Ishikawa (cell line): Measurements from ENCODE around the gene FBXW11.

Source experiments
- CEBPB ChIP-seq: IDR thresholded peaks from 2 replicates; pipeline ENCODE4 v1.6.1; 2012
- CREB1 ChIP-seq: IDR thresholded peaks from 2 replicates; pipeline ENCODE4 v1.6.1; 2012; ENCODE audit warnings: low read depth
- EGR1 ChIP-seq: IDR thresholded peaks from 2 replicates; pipeline ENCODE4 v1.6.1; 2012
- EP300 ChIP-seq: IDR thresholded peaks from 2 replicates; pipeline ENCODE4 v1.6.1; 2012; ENCODE audit warnings: borderline replicate concordance
- FOXM1 ChIP-seq: IDR thresholded peaks from 2 replicates; pipeline ENCODE4 v1.6.1; 2012; ENCODE audit warnings: low read depth, borderline replicate concordance
- NFIC ChIP-seq: IDR thresholded peaks from 2 replicates; pipeline ENCODE4 v1.6.1; 2012
- RAD21 ChIP-seq: IDR thresholded peaks from 2 replicates; pipeline ENCODE4 v1.6.1; 2012; ENCODE audit warnings: low read depth
- TAF1 ChIP-seq: IDR thresholded peaks from 2 replicates; pipeline ENCODE4 v1.6.1; 2012; ENCODE audit warnings: low read depth, mild to moderate bottlenecking
- TCF12 ChIP-seq: IDR thresholded peaks from 2 replicates; pipeline ENCODE4 v1.6.1; 2012; ENCODE audit warnings: low read depth
- TEAD4 ChIP-seq: IDR thresholded peaks from 2 replicates; pipeline ENCODE4 v1.6.1; 2012
- YY1 ChIP-seq: IDR thresholded peaks from 2 replicates; pipeline ENCODE4 v1.6.1; 2012; ENCODE audit warnings: low read depth
- ZBTB7A ChIP-seq: IDR thresholded peaks from 2 replicates; pipeline ENCODE4 v1.6.1; 2012; ENCODE audit warnings: low read depth
- TF ChIP-seq, protein P1 (sequence below): IDR thresholded peaks from 2 replicates; pipeline ENCODE4 v1.6.1; 2012
- TF ChIP-seq, protein P2 (sequence below): IDR thresholded peaks from 2 replicates; pipeline ENCODE4 v1.6.1; 2012; ENCODE audit warnings: low read depth, mild to moderate bottlenecking
- TF ChIP-seq, protein P3 (sequence below): IDR thresholded peaks from 2 replicates; pipeline ENCODE4 v1.6.1; 2012

FBXW11 gene

DNA sequence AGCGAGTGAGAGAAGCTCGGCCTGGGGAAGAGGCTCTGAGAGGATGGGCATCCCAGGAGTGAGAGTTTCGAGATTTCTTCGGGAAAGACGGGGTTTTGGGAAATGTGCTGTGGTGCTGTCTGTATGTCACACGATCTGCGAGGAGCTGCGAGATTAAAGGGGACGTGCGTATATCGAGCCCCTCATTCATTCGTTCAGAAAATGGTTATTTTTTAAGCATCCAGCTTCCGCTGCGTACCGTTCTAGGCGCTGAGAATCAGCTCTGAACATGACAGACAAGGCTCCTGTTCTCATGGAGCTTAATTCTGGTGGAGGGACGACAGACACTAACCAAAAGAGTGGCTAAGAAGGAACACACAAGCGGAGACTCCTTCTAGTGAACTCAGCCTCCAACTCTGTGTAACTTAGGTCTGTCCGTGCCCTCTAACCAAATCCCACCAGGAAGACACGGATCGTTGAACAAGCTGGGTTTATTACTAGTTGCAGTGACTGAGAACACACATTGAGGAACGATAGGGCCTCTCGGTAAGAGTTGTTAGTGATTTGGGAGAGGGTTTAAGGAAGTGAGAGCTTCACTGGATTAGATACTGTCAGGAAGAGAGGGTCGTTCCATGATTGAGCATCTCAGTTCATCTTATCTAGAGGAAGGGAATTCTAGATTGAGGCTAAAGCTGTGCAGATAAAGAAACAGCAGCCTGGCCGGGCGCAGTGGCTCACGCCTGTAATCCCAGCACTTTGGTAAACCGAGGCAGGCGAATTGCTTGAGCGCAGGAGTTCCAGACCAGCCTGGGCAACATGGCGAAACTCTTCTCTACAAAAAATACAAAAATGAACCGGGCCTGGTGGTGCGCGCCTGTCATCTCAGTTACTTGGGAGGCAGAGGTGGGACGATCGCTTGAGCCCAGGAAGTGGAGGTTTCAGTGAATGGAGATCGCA is 1.0 kb upstream of the FBXW11 start:
- TF ChIP-seq CEBPB (no peak), NFIC (no peak), EP300 (no peak), YY1 (no peak), TEAD4 (no peak), FOXM1 (no peak), CREB1 (no peak), TCF12 (no peak), RAD21 (no peak), ZBTB7A (no peak), TAF1 (no peak), EGR1 (no peak)
- TF ChIP-seq, protein P1, sequence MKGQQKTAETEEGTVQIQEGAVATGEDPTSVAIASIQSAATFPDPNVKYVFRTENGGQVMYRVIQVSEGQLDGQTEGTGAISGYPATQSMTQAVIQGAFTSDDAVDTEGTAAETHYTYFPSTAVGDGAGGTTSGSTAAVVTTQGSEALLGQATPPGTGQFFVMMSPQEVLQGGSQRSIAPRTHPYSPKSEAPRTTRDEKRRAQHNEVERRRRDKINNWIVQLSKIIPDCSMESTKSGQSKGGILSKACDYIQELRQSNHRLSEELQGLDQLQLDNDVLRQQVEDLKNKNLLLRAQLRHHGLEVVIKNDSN, result no peak
- TF ChIP-seq, protein P2, sequence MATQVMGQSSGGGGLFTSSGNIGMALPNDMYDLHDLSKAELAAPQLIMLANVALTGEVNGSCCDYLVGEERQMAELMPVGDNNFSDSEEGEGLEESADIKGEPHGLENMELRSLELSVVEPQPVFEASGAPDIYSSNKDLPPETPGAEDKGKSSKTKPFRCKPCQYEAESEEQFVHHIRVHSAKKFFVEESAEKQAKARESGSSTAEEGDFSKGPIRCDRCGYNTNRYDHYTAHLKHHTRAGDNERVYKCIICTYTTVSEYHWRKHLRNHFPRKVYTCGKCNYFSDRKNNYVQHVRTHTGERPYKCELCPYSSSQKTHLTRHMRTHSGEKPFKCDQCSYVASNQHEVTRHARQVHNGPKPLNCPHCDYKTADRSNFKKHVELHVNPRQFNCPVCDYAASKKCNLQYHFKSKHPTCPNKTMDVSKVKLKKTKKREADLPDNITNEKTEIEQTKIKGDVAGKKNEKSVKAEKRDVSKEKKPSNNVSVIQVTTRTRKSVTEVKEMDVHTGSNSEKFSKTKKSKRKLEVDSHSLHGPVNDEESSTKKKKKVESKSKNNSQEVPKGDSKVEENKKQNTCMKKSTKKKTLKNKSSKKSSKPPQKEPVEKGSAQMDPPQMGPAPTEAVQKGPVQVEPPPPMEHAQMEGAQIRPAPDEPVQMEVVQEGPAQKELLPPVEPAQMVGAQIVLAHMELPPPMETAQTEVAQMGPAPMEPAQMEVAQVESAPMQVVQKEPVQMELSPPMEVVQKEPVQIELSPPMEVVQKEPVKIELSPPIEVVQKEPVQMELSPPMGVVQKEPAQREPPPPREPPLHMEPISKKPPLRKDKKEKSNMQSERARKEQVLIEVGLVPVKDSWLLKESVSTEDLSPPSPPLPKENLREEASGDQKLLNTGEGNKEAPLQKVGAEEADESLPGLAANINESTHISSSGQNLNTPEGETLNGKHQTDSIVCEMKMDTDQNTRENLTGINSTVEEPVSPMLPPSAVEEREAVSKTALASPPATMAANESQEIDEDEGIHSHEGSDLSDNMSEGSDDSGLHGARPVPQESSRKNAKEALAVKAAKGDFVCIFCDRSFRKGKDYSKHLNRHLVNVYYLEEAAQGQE, result no peak
- TF ChIP-seq, protein P3, sequence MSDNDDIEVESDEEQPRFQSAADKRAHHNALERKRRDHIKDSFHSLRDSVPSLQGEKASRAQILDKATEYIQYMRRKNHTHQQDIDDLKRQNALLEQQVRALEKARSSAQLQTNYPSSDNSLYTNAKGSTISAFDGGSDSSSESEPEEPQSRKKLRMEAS, result no peak; the same call in 1 of the 2 replicates

- TF ChIP-seq TCF12 (peak; percentile 13; the same call in 1 of the 2 replicates), TAF1 (peak; percentile 7; the same call in 1 of the 2 replicates), YY1 (no peak), ZBTB7A (peak; percentile 71; the same call in 1 of the 2 replicates)
- TF ChIP-seq, protein P3, result no peak
Observed at GRCh38 chr5:172005708-172006320, 624 bp downstream of the FBXW11 start.

GRCh38 chr5:172004824-172005237 is 1.6 kb downstream of the FBXW11 start:
- TF ChIP-seq CEBPB, result no peak

- TF ChIP-seq RAD21 (no peak), ZBTB7A (no peak), TEAD4 (no peak), NFIC (no peak), TAF1 (no peak), CEBPB (no peak), YY1 (no peak), EP300 (no peak), FOXM1 (no peak), TCF12 (no peak), EGR1 (no peak), CREB1 (no peak)
- TF ChIP-seq, protein P1, result no peak
- TF ChIP-seq, protein P3, result no peak
- TF ChIP-seq, protein P2, result no peak
Observed at GRCh38 chr5:172003746-172004145, 2.7 kb downstream of the FBXW11 start.

DNA sequence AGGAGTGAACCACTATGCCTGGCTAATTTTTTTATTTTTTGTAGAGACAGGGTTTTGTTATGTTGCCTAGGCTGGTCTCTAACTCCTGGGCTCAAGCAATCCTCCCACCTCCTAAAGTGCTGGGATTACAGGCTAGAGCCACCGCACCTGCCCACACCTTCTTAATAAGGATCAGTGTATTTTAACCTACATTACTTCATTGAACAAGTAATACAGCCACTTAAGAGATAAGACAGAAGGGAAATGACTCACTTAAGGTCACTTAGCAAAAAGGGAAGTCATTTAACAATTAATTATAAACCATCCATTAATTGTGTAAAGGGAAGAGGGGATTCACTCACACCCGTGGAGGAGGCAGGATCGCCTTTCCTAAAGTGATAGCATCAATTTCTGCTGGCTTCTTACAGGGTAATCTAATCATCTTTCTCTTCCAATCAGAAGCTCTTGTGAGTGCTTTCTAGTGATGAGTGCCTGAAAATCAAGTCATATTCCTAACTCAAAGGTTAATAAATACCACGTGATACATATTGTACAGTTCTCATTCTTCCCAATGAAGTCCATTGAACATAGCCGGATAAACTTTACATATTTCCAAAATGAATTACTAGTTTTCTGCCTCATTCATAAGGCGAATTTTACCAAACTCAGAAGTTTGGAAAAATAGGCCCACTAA is 3.5 kb downstream of the FBXW11 start:
- TF ChIP-seq NFIC (no peak), EGR1 (no peak), YY1 (no peak), TAF1 (no peak), RAD21 (no peak), TCF12 (no peak), FOXM1 (no peak)
- TF ChIP-seq, protein P1, result no peak
- TF ChIP-seq, protein P2, result no peak
